Measurements from ENCODE around the gene SENP7.

DNA sequence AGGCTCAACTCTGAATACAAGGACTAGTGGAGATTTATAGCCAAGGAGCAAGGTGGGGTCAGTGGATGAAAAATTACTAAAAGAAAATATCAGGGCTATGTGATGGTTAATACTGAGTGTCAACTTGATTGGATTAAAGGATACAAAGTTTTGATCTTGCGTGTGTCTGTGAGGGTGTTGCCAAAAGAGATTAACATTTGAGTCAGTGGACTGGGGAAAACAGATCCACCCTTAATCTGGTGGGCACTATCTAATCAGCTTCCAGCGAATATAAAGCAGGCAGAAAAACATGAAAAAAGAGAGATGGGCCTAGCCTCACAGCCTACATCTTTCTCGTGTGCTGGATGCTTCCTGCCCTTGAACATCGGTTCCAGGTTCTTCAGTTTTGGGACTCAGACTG is 14.4 kb upstream of the SENP7 start:
- TF ChIP-seq POLR2A (IDR thresholded peaks at IDR 0.05; ENCODE audit: low read depth, low read length) (no peak), POLR2AphosphoS5 (IDR thresholded peaks at IDR 0.05; ENCODE audit: low read depth, low read length) (no peak), TAF1 (IDR thresholded peaks at IDR 0.05; ENCODE audit: low read depth, low read length) (no peak), POU2F2 (IDR thresholded peaks at IDR 0.05; ENCODE audit: low read depth, low read length) (no peak), PAX5 (IDR thresholded peaks at IDR 0.05; ENCODE audit: insufficient read depth, low read length, severe bottlenecking) (no peak)
